Kidney (tissue), 14 donors: ENCODE data around the gene P2RY12. TPM values are rescaled to one million over a fixed set of nuclear protein-coding genes. Genes with fewer than 3 reads are reported as not detected.

Experiments used
- DNase-seq, 5 donors: peaks; one replicate each; pipeline ENCODE4 v3.0.0-alpha.2; 2013 to 2020
- FAIRE-seq: peaks from 2 replicates; lab custom pipeline; 2012; peaks lifted over from hg19 to GRCh38; lab: Jason Lieb, UNC
- H3K27ac ChIP-seq, 2 donors: one replicate each; pipeline ENCODE4 v1.7.0; 2013; ENCODE audit warnings: low read depth in 2 of 2, low read length in 2 of 2, inconsistent platforms in 1 of 2
- H3K27me3 ChIP-seq: one replicate; pipeline ENCODE4 v1.7.1; 2013; ENCODE audit warnings: low read length, inconsistent platforms; ENCODE audit not compliant: control insufficient read depth, insufficient read depth
- H3K36me3 ChIP-seq, 3 donors: one replicate each; pipeline versions ENCODE4 v1.7.0 to v1.7.1; 2013; ENCODE audit warnings: low read length in 3 of 3, control low read depth in 1 of 3, inconsistent platforms in 1 of 3; ENCODE audit not compliant: insufficient read depth in 3 of 3, control insufficient read depth in 2 of 3
- H3K4me1 ChIP-seq, 3 donors: one replicate each; pipeline versions ENCODE4 v1.7.0 to v1.7.1; 2013; ENCODE audit warnings: low read length in 3 of 3, inconsistent platforms in 1 of 3, low read depth in 1 of 3; ENCODE audit not compliant: control insufficient read depth in 2 of 3, insufficient read depth in 2 of 3
- H3K4me3 ChIP-seq, 3 donors: one replicate each; pipeline versions ENCODE4 v1.7.0 to v1.8.1; 2013; ENCODE audit warnings: low read length in 3 of 3, control low read depth in 1 of 3, inconsistent platforms in 1 of 3
- H3K9ac ChIP-seq, 3 donors: one replicate each; pipeline versions ENCODE4 v1.7.0 to v1.7.1; 2013; ENCODE audit warnings: low read length in 3 of 3, control low read depth in 1 of 3, inconsistent platforms in 1 of 3
- H3K9me3 ChIP-seq, 3 donors: one replicate each; pipeline versions ENCODE4 v1.7.0 to v1.7.1; 2013; ENCODE audit warnings: low read length in 3 of 3, control low read depth in 1 of 3, inconsistent platforms in 1 of 3; ENCODE audit not compliant: control insufficient read depth in 2 of 3, insufficient read depth in 1 of 3
- CTCF ChIP-seq: IDR thresholded peaks from 3 replicates; pipeline ENCODE4 v1.5.1; 2012; ENCODE audit warnings: mild to moderate bottlenecking, moderate library complexity, borderline replicate concordance; ENCODE audit not compliant: insufficient read depth; ENCODE audit errors: extremely low read depth
- intact Hi-C: fragments of 100-400 bp; cut with DNase I; formaldehyde crosslinking; loops from one replicate; pipeline ENCODE4 v1.11.1; 2022
- polyA plus RNA-seq: library from polyadenylated mRNA; stranded (reverse); fragments of 350-450 nt; fragmentation: Illumina TruSeq; extraction: RNeasy Lipid Tissue Mini Kit (QIAGEN cat#74804); gene quantifications from one replicate; pipeline ENCODE4 v1.2.3, GENCODE V29; 2014; ENCODE audit warnings: low read depth, low replicate concordance; ENCODE audit not compliant: insufficient read depth
- total RNA-seq: library from RNA; stranded (reverse); fragmentation: NEBNext Ultra II Directional; extraction: Animal tissue kit (Norgen Biotek cat#: 25700); gene quantifications from one replicate; pipeline ENCODE4 v1.2.1, GENCODE V29; 2021
- donor health status: control.
- donor health status: control.
- donor health status: control.
- donor health status: control.
- donor health status: control.
- donor health status: DM: yes; HTN: yes; CAD: no.
- donor health status: Normal renal cell carcinoma (clear cell type).

Gene P2RY12
- total and polyA plus RNA-seq, 2 donors from 2014 or later, result 2.2 TPM; not detected in 1

- no peak for TF ChIP-seq CTCF
- H3K4me1 ChIP-seq, result no peaks in the 10 kb centered on the region
- H3K27ac ChIP-seq, result no peak overlapping the region
- no peak for DNase-seq
- no peaks in the 10 kb centered on the region for H3K36me3 ChIP-seq
- no peak overlapping the region for H3K9ac ChIP-seq
- H3K4me3 ChIP-seq, result no peak overlapping the region
- no peak for FAIRE-seq
- H3K9me3 ChIP-seq, result no peaks in the 10 kb centered on the region
- no peaks in the 10 kb centered on the region for H3K27me3 ChIP-seq
- intact Hi-C loops, result no loop called here
These were observed 69.4 kb downstream of the P2RY12 start for GRCh38 chr3:151315136-151315535.

- Histone ChIP-seq H3K9me3 (no peaks in the 10 kb centered on the region), H3K4me3 (no peak overlapping the region), H3K4me1 (no peaks in the 10 kb centered on the region), H3K36me3 (no peaks in the 10 kb centered on the region), H3K9ac (no peak overlapping the region), H3K27me3 (no peaks in the 10 kb centered on the region), H3K27ac (no peak overlapping the region)
- no peak for FAIRE-seq
- intact Hi-C loops, result no loop called here
- no peak for DNase-seq
- TF ChIP-seq CTCF, result no peak
These were observed 70.0 kb downstream of the P2RY12 start for GRCh38 chr3:151314593-151314992.

- no peak for TF ChIP-seq CTCF
- Histone ChIP-seq H3K27ac (no peak overlapping the region), H3K36me3 (no peaks in the 10 kb centered on the region), H3K9me3 (no peaks in the 10 kb centered on the region), H3K27me3 (no peaks in the 10 kb centered on the region), H3K9ac (no peak overlapping the region), H3K4me3 (no peak overlapping the region), H3K4me1 (no peaks in the 10 kb centered on the region)
- intact Hi-C loops, result no loop called here
- DNase-seq (no peak), FAIRE-seq (no peak)
These were observed 70.4 kb downstream of the P2RY12 start for GRCh38 chr3:151314137-151314536.

GRCh38 chr3:151312972-151313371 lies 71.6 kb downstream of the P2RY12 start:
- TF ChIP-seq CTCF, result no peak
- intact Hi-C loops, result no loop called here
- DNase-seq, result no peak
- no peak for FAIRE-seq
- Histone ChIP-seq H3K36me3 (no peaks in the 10 kb centered on the region), H3K4me1 (no peaks in the 10 kb centered on the region), H3K9ac (no peak overlapping the region), H3K27me3 (no peaks in the 10 kb centered on the region), H3K4me3 (no peak overlapping the region), H3K9me3 (no peaks in the 10 kb centered on the region), H3K27ac (no peak overlapping the region)
